HCT116 (cell line): ENCODE data around the gene PEAK3. TPM values are rescaled to one million over a fixed set of nuclear protein-coding genes. Genes with fewer than 3 reads are reported as not detected.

Experiments used
- ATAC-seq: fragments of 200-7000 bp; cut with Tn5 transposase; 2 replicates; pipeline ENCODE4 v1.9.1; 2020; ENCODE audit warnings: mild to moderate bottlenecking, moderate library complexity
- BruUV-seq: library from RNA; stranded (reverse); fragments of 400-500 nt; replicated peaks from 2 replicates; lab custom pipeline; 2021; lab: Mats Ljungman, UMichigan
- CTCF ChIA-PET: fragments of 300-600 bp; sonication (Branson Sonifier 250); formaldehyde crosslinking; loops from one replicate; lab custom pipeline; 2021; ENCODE audit warnings: antibody characterized with exemption; lab: Charles Lee
- POLR2A ChIA-PET: fragments of 300-600, 350-600 bp; sonication (Branson Sonifier 250); formaldehyde crosslinking; loops from one replicate; lab custom pipeline; 2021; ENCODE audit warnings: antibody characterized with exemption; lab: Charles Lee
- RAD21 ChIA-PET, 2 experiments: fragments of 300-600 bp; sonication (Branson Sonifier 250); formaldehyde crosslinking; loops; one replicate each; lab custom pipeline; 2023; ENCODE audit warnings: low total read pairs in 2 of 2; ENCODE audit not compliant: uncharacterized antibody in 2 of 2, unreplicated experiment in 2 of 2, low non-redundant PET in 1 of 2; lab: Charles Lee
- DNase-seq: peaks from one replicate; pipeline ENCODE4 v3.0.0-alpha.2; 2010; ENCODE audit warnings: low read depth, low spot score
- H2AFZ ChIP-seq: fragments of 200-600 bp; shearing (Covaris generic), sonication (generic); 2 replicates; pipeline ENCODE4 v1.6.1; 2017; ENCODE audit warnings: low read depth, mixed run types, mixed read lengths, antibody characterized with exemption, low read length; ENCODE audit not compliant: poor library complexity, severe bottlenecking
- H3K27ac ChIP-seq: 2 replicates; pipeline ENCODE4 v1.5.1; 2012; ENCODE audit warnings: low read depth, low read length
- H3K27me3 ChIP-seq: fragments of 200-600 bp; sonication (generic); 2 replicates; pipeline ENCODE4 v1.6.1; 2016; ENCODE audit warnings: mixed run types, low read length, mixed read lengths; ENCODE audit not compliant: insufficient read depth
- H3K36me3 ChIP-seq, 2 experiments: fragments of 200-500 bp in 1 of 2; fragments of 200-600 bp in 1 of 2; sonication (Bioruptor generic) in 1 of 2; sonication (generic) in 1 of 2; 2 replicates each; pipeline versions ENCODE4 v1.5.1 to v1.6.1; 2014 to 2016; ENCODE audit warnings: low read length in 2 of 2, inconsistent platforms in 1 of 2, mixed read lengths in 1 of 2, mixed run types in 1 of 2; ENCODE audit not compliant: insufficient read depth in 2 of 2, control insufficient read depth in 1 of 2
- H3K4me1 ChIP-seq, 2 experiments: fragments of 200-600 bp in 1 of 2; sonication (generic) in 1 of 2; 2 replicates each; pipeline versions ENCODE4 v1.5.1 to v1.6.1; 2012 to 2017; ENCODE audit warnings: low read length in 2 of 2, inconsistent platforms in 1 of 2, mild to moderate bottlenecking in 1 of 2, mixed read lengths in 1 of 2, mixed run types in 1 of 2, moderate library complexity in 1 of 2; ENCODE audit not compliant: insufficient read depth in 2 of 2, control insufficient read depth in 1 of 2
- H3K4me2 ChIP-seq: fragments of 200-600 bp; sonication (generic); 2 replicates; pipeline ENCODE4 v1.6.1; 2017; ENCODE audit warnings: mixed run types, low read length, mixed read lengths
- H3K4me3 ChIP-seq, 2 experiments: fragments of 200-600 bp in 1 of 2; sonication (generic) in 1 of 2; replicated peaks in 1 of 2; 2 replicates each; pipeline ENCODE4 v1.5.1; 2011 to 2016; ENCODE audit warnings: low read length in 2 of 2, control low read depth in 1 of 2, low read depth in 1 of 2, mild to moderate bottlenecking in 1 of 2, mixed read lengths in 1 of 2, mixed run types in 1 of 2
- H3K79me2 ChIP-seq: fragments of 200-600 bp; sonication (generic); 2 replicates; pipeline ENCODE4 v1.6.1; 2017; ENCODE audit warnings: mild to moderate bottlenecking, mixed run types, low read length, moderate library complexity, mixed read lengths; ENCODE audit not compliant: insufficient read depth
- H3K9ac ChIP-seq: fragments of 200-600 bp; sonication (generic); 2 replicates; pipeline ENCODE4 v1.6.1; 2016; ENCODE audit warnings: low read length, mixed read lengths
- H3K9me2 ChIP-seq: fragments of 200-600 bp; sonication (generic), shearing (Covaris generic); 2 replicates; pipeline ENCODE4 v1.6.1; 2017; ENCODE audit warnings: mixed run types, mild to moderate bottlenecking, moderate library complexity; ENCODE audit not compliant: insufficient read depth
- H3K9me3 ChIP-seq, 2 experiments: fragments of 200-500 bp in 1 of 2; fragments of 200-600 bp in 1 of 2; sonication (Bioruptor generic) in 1 of 2; sonication (generic) in 1 of 2; 2 replicates each; pipeline ENCODE4 v1.6.1; 2014 to 2017; ENCODE audit warnings: low read length in 2 of 2, mixed read lengths in 2 of 2, inconsistent platforms in 1 of 2, low read depth in 1 of 2, mild to moderate bottlenecking in 1 of 2, mixed run types in 1 of 2, moderate library complexity in 1 of 2; ENCODE audit not compliant: control insufficient read depth in 1 of 2, insufficient read depth in 1 of 2
- H4K20me1 ChIP-seq: fragments of 200-600 bp; sonication (generic), shearing (Covaris generic); 2 replicates; pipeline ENCODE4 v1.6.1; 2017; ENCODE audit warnings: mixed run types, mild to moderate bottlenecking, moderate library complexity; ENCODE audit not compliant: insufficient read depth
- CBX3 ChIP-seq: IDR thresholded peaks from 2 replicates; pipeline ENCODE4 v1.6.1; 2012; ENCODE audit warnings: low read depth
- CEBPB ChIP-seq: IDR thresholded peaks from 2 replicates; pipeline ENCODE4 v1.6.1; 2012; ENCODE audit warnings: low read depth
- ELF1 ChIP-seq: IDR thresholded peaks from 2 replicates; pipeline ENCODE4 v1.6.1; 2012; ENCODE audit warnings: low read depth, borderline replicate concordance
- EZH2phosphoT487 ChIP-seq: fragments of 200-600 bp; IDR thresholded peaks from 2 replicates; pipeline ENCODE4 v1.6.1; 2018; ENCODE audit warnings: antibody characterized with exemption, borderline replicate concordance
- JUND ChIP-seq: IDR thresholded peaks from 2 replicates; pipeline ENCODE4 v1.6.1; 2012
- POLR2A ChIP-seq: IDR thresholded peaks from 2 replicates; pipeline ENCODE4 v1.7.0; 2011; ENCODE audit warnings: borderline replicate concordance; ENCODE audit not compliant: insufficient read depth, insufficient read length; ENCODE audit errors: extremely low read depth
- RAD21 ChIP-seq: IDR thresholded peaks from 2 replicates; pipeline ENCODE4 v1.6.1; 2012; ENCODE audit warnings: low read depth, mild to moderate bottlenecking
- SIN3A ChIP-seq: IDR thresholded peaks from 2 replicates; pipeline ENCODE4 v1.6.1; 2012; ENCODE audit warnings: low read depth
- YY1 ChIP-seq: IDR thresholded peaks from 2 replicates; pipeline ENCODE4 v1.6.1; 2011; ENCODE audit warnings: low read length, low read depth, moderate library complexity, mild to moderate bottlenecking; ENCODE audit not compliant: insufficient replicate concordance; ENCODE audit errors: extremely low read depth
- ZFX ChIP-seq: fragments of 450-650 bp; IDR thresholded peaks from 2 replicates; pipeline ENCODE4 v1.6.1; 2017
- ZNF274 ChIP-seq: fragments of 200-500 bp; sonication (Bioruptor generic); IDR thresholded peaks from 2 replicates; pipeline ENCODE4 v1.6.1; 2014; ENCODE audit warnings: mild to moderate bottlenecking, low read depth, low read length, inconsistent platforms
- intact Hi-C: fragments of 100-400 bp; cut with micrococcal nuclease; formaldehyde crosslinking; loops from 2 replicates; pipeline ENCODE4 v1.10.0; 2022
- total RNA-seq: library from RNA; stranded (reverse); gene quantifications from one replicate; pipeline ENCODE4 v1.2.1, GENCODE V29; 2021; ENCODE audit not compliant: unreplicated experiment
- TF ChIP-seq, protein P1 (sequence below), 3 experiments: fragments of 200-600 bp in 1 of 3; sonication (generic) in 1 of 3; IDR thresholded peaks in 2 of 3; conservative IDR thresholded peaks in 1 of 3; 2 replicates each; pipeline ENCODE4 v1.5.1; 2012 to 2017; ENCODE audit warnings: low read depth in 2 of 3, low read length in 2 of 3, antibody characterized with exemption in 1 of 3, borderline replicate concordance in 1 of 3, control low read depth in 1 of 3, mild to moderate bottlenecking in 1 of 3, mixed read lengths in 1 of 3, mixed run types in 1 of 3, moderate library complexity in 1 of 3; ENCODE audit not compliant: insufficient read depth in 1 of 3
- TF ChIP-seq, protein P2 (sequence below): IDR thresholded peaks from 2 replicates; pipeline ENCODE4 v1.6.1; 2012
- TF ChIP-seq, protein P3 (sequence below): IDR thresholded peaks from 2 replicates; pipeline ENCODE4 v1.6.1; 2011; ENCODE audit warnings: mild to moderate bottlenecking, low read length, moderate library complexity; ENCODE audit not compliant: insufficient replicate concordance; ENCODE audit errors: extremely low read depth
- TF ChIP-seq, protein P4 (sequence below): IDR thresholded peaks from 2 replicates; pipeline ENCODE4 v1.6.1; 2012
- TF ChIP-seq, protein P5 (sequence below): IDR thresholded peaks from 2 replicates; pipeline ENCODE4 v1.6.1; 2012; ENCODE audit warnings: low read depth

Gene PEAK3
- total RNA-seq, 1 experiment from 2014 or later, result not detected

DNA sequence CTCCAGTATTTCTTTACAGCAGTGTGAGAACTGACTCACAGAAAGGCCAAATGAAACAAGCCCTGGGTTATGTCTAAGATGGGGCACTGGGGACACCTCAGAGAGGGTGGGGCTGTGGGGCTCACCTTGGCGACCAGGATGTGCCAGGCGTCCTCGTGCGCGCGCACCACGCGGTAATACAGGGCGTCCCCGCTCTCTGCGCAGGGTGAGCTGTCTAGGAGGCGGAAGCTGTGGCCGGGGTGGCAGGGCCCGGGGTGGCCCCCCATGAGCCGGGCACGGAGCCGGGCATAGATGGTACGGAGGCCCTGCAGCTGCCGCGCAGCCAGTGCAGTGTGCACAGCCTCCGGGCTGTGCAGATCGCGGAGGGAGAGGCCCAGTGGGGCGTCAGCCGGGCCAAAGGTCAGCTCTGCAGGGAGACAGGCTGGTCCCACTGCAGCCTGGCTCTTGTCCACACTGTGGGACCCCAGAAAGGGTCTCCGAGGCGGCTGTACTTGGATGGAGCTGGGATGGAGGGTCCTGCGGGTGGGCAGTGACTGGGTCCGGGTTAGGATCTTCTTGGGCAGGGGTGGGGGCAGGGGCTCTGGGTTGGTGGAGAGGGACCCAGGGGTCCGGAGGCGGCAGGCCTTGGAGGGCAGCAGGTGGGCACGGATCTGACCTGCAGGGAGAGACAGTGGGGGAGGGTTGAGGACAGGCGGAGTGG lies 3.4 kb downstream of the PEAK3 start:
- Histone ChIP-seq H2AFZ (no peak overlapping the region), H3K4me1 (peaks cover 5 to 28% of the 10 kb centered on the region in 2 experiments; a peak in 3 of 4 replicates), H3K9me2 (no peaks in the 10 kb centered on the region), H3K9me3 (no peaks in the 10 kb centered on the region), H3K36me3 (peaks cover 3 to 6% of the 10 kb centered on the region in 2 experiments; a peak in 1 of 4 replicates), H3K4me2 (no peak overlapping the region), H3K79me2 (peaks cover 8% of the 10 kb centered on the region), H3K9ac (no peak overlapping the region), H4K20me1 (0 out of 2 replicates have a peak, but pooled peaks cover under 1% of the 10 kb centered on the region), H3K27me3 (no peaks in the 10 kb centered on the region), H3K4me3 (no peak overlapping the region), H3K27ac (no peak overlapping the region)
- ChIA-PET RAD21 (no interaction called here), CTCF (no interaction called here), POLR2A (no interaction called here)
- TF ChIP-seq CEBPB (no peak), RAD21 (no peak), POLR2A (no peak), SIN3A (no peak), ELF1 (no peak), YY1 (no peak), JUND (no peak), ZFX (no peak), CBX3 (no peak), EZH2phosphoT487 (no peak), ZNF274 (no peak)
- TF ChIP-seq, protein P1, sequence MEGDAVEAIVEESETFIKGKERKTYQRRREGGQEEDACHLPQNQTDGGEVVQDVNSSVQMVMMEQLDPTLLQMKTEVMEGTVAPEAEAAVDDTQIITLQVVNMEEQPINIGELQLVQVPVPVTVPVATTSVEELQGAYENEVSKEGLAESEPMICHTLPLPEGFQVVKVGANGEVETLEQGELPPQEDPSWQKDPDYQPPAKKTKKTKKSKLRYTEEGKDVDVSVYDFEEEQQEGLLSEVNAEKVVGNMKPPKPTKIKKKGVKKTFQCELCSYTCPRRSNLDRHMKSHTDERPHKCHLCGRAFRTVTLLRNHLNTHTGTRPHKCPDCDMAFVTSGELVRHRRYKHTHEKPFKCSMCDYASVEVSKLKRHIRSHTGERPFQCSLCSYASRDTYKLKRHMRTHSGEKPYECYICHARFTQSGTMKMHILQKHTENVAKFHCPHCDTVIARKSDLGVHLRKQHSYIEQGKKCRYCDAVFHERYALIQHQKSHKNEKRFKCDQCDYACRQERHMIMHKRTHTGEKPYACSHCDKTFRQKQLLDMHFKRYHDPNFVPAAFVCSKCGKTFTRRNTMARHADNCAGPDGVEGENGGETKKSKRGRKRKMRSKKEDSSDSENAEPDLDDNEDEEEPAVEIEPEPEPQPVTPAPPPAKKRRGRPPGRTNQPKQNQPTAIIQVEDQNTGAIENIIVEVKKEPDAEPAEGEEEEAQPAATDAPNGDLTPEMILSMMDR (IDR thresholded peaks at IDR 0.05 in 2 of 3, conservative IDR thresholded peaks at IDR 0.05 in 1 of 3; ENCODE audit: borderline replicate concordance in 1 of 3, insufficient read depth in 1 of 3, low read depth in 2 of 3, low read length in 2 of 3), result no peak
- TF ChIP-seq, protein P2, sequence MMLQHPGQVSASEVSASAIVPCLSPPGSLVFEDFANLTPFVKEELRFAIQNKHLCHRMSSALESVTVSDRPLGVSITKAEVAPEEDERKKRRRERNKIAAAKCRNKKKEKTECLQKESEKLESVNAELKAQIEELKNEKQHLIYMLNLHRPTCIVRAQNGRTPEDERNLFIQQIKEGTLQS, result no peak
- TF ChIP-seq, protein P3, sequence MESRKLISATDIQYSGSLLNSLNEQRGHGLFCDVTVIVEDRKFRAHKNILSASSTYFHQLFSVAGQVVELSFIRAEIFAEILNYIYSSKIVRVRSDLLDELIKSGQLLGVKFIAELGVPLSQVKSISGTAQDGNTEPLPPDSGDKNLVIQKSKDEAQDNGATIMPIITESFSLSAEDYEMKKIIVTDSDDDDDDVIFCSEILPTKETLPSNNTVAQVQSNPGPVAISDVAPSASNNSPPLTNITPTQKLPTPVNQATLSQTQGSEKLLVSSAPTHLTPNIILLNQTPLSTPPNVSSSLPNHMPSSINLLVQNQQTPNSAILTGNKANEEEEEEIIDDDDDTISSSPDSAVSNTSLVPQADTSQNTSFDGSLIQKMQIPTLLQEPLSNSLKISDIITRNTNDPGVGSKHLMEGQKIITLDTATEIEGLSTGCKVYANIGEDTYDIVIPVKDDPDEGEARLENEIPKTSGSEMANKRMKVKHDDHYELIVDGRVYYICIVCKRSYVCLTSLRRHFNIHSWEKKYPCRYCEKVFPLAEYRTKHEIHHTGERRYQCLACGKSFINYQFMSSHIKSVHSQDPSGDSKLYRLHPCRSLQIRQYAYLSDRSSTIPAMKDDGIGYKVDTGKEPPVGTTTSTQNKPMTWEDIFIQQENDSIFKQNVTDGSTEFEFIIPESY, result no peak
- TF ChIP-seq, protein P4, sequence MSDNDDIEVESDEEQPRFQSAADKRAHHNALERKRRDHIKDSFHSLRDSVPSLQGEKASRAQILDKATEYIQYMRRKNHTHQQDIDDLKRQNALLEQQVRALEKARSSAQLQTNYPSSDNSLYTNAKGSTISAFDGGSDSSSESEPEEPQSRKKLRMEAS, result no peak
- TF ChIP-seq, protein P5, sequence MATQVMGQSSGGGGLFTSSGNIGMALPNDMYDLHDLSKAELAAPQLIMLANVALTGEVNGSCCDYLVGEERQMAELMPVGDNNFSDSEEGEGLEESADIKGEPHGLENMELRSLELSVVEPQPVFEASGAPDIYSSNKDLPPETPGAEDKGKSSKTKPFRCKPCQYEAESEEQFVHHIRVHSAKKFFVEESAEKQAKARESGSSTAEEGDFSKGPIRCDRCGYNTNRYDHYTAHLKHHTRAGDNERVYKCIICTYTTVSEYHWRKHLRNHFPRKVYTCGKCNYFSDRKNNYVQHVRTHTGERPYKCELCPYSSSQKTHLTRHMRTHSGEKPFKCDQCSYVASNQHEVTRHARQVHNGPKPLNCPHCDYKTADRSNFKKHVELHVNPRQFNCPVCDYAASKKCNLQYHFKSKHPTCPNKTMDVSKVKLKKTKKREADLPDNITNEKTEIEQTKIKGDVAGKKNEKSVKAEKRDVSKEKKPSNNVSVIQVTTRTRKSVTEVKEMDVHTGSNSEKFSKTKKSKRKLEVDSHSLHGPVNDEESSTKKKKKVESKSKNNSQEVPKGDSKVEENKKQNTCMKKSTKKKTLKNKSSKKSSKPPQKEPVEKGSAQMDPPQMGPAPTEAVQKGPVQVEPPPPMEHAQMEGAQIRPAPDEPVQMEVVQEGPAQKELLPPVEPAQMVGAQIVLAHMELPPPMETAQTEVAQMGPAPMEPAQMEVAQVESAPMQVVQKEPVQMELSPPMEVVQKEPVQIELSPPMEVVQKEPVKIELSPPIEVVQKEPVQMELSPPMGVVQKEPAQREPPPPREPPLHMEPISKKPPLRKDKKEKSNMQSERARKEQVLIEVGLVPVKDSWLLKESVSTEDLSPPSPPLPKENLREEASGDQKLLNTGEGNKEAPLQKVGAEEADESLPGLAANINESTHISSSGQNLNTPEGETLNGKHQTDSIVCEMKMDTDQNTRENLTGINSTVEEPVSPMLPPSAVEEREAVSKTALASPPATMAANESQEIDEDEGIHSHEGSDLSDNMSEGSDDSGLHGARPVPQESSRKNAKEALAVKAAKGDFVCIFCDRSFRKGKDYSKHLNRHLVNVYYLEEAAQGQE, result no peak
- ATAC-seq, result no peak
- DNase-seq, result no peak
- no TSS peak for BruUV-seq
- intact Hi-C loops, result loop anchor here (5.0 kb wide), 1 partner anchor 334 kb away; no protein-coding TSS in a partner anchor
